HEK293 (cell line): Measurements from ENCODE around the gene CEBPG.
A peak's percentile ranks its signal among the peaks of the same experiment; 100 is the strongest.

ENCODE experiments used
- CTCF ChIA-PET: fragments of 350-600 bp; formaldehyde crosslinking; extraction: SDS; loops from one replicate; lab custom pipeline; 2021; ENCODE audit warnings: antibody characterized with exemption; lab: Yijun Ruan, JAX
- POLR2A ChIA-PET: fragments of 300-600 bp; formaldehyde crosslinking; extraction: SDS; loops from one replicate; lab custom pipeline; 2020; ENCODE audit warnings: antibody characterized with exemption, inconsistent platforms; lab: Yijun Ruan, JAX
- H3K27ac ChIP-seq: fragments of 200-500 bp; sonication (Bioruptor generic); 2 replicates; pipeline ENCODE4 v1.5.1; 2014; ENCODE audit warnings: low read depth, low read length, control low read depth, inconsistent platforms; ENCODE audit errors: extremely low read depth
- H3K36me3 ChIP-seq, 2 experiments: fragments of 200-500 bp in 1 of 2; sonication (Bioruptor generic) in 1 of 2; 1 replicate in 1 of 2; 2 replicates in 1 of 2; pipeline ENCODE4 v1.5.1; 2014 to 2017; ENCODE audit warnings: inconsistent platforms in 2 of 2, low read length in 2 of 2; ENCODE audit not compliant: control insufficient read depth in 2 of 2, insufficient read depth in 1 of 2
- H3K4me1 ChIP-seq: fragments of 200-500 bp; sonication (Bioruptor generic); 2 replicates; pipeline ENCODE4 v1.5.1; 2014; ENCODE audit warnings: mild to moderate bottlenecking, low read length, inconsistent platforms; ENCODE audit not compliant: control insufficient read depth, insufficient read depth
- H3K4me3 ChIP-seq: 2 replicates; pipeline ENCODE4 v1.5.1; 2011; ENCODE audit warnings: low read depth, mild to moderate bottlenecking, control low read depth, low read length, moderate library complexity
- H3K9me3 ChIP-seq: fragments of 200-500 bp; sonication (Bioruptor generic); 2 replicates; pipeline ENCODE4 v1.5.1; 2014; ENCODE audit warnings: low read depth, low read length, inconsistent platforms; ENCODE audit not compliant: control insufficient read depth, insufficient read depth
- FEZF1 ChIP-seq: fragments of 450-650 bp; formaldehyde crosslinking; IDR thresholded peaks from 2 replicates; pipeline ENCODE4 v1.5.1; 2016; ENCODE audit warnings: missing biosample characterization, missing genetic modification characterization
- GLIS1 ChIP-seq: fragments of 450-650 bp; formaldehyde crosslinking; IDR thresholded peaks from 2 replicates; pipeline ENCODE4 v1.5.1; 2016; ENCODE audit warnings: missing biosample characterization, missing genetic modification characterization
- GLIS2 ChIP-seq: fragments of 450-650 bp; formaldehyde crosslinking; IDR thresholded peaks from 2 replicates; pipeline ENCODE4 v1.5.1; 2016; ENCODE audit warnings: missing biosample characterization, missing genetic modification characterization
- IKZF3 ChIP-seq: fragments of 450-650 bp; IDR thresholded peaks from 2 replicates; pipeline ENCODE4 v1.5.0; 2018; ENCODE audit warnings: missing biosample characterization, mild to moderate bottlenecking, missing genetic modification characterization, moderate library complexity
- KLF1 ChIP-seq: fragments of 450-650 bp; formaldehyde crosslinking; IDR thresholded peaks from 2 replicates; pipeline ENCODE4 v1.5.1; 2016; ENCODE audit warnings: missing biosample characterization, missing genetic modification characterization
- KLF10 ChIP-seq: fragments of 450-650 bp; IDR thresholded peaks from 2 replicates; pipeline ENCODE4 v1.5.1; 2018; ENCODE audit warnings: missing biosample characterization, mild to moderate bottlenecking, missing genetic modification characterization
- MZF1 ChIP-seq: fragments of 450-650 bp; formaldehyde crosslinking; IDR thresholded peaks from 2 replicates; pipeline ENCODE4 v1.5.1; 2017; ENCODE audit warnings: missing biosample characterization, missing genetic modification characterization, borderline replicate concordance
- RBAK ChIP-seq: fragments of 450-650 bp; formaldehyde crosslinking; IDR thresholded peaks from 2 replicates; pipeline ENCODE4 v1.5.1; 2016; ENCODE audit warnings: missing biosample characterization, missing genetic modification characterization
- REPIN1 ChIP-seq: fragments of 450-650 bp; formaldehyde crosslinking; IDR thresholded peaks from 2 replicates; pipeline ENCODE4 v1.5.1; 2017; ENCODE audit warnings: missing biosample characterization, missing genetic modification characterization, low read depth
- SCRT2 ChIP-seq: fragments of 450-650 bp; formaldehyde crosslinking; IDR thresholded peaks from 2 replicates; pipeline ENCODE4 v1.5.1; 2016; ENCODE audit warnings: missing biosample characterization, missing genetic modification characterization
- SP2 ChIP-seq: fragments of 450-650 bp; formaldehyde crosslinking; IDR thresholded peaks from 2 replicates; pipeline ENCODE4 v1.5.1; 2016; ENCODE audit warnings: missing biosample characterization, missing genetic modification characterization
- ZBTB26 ChIP-seq: fragments of 450-650 bp; formaldehyde crosslinking; optimal IDR thresholded peaks from 2 replicates; pipeline ENCODE3; 2016; ENCODE audit warnings: missing biosample characterization, mild to moderate bottlenecking, missing genetic modification characterization
- ZBTB49 ChIP-seq: fragments of 450-650 bp; formaldehyde crosslinking; IDR thresholded peaks from 2 replicates; pipeline ENCODE4 v1.5.1; 2016; ENCODE audit warnings: missing biosample characterization, missing genetic modification characterization, low read depth
- ZFHX2 ChIP-seq: fragments of 450-650 bp; formaldehyde crosslinking; conservative IDR thresholded peaks from 2 replicates; pipeline ENCODE4 v1.5.1; 2016; ENCODE audit warnings: missing biosample characterization, missing genetic modification characterization
- ZIC2 ChIP-seq: fragments of 450-650 bp; formaldehyde crosslinking; IDR thresholded peaks from 2 replicates; pipeline ENCODE4 v1.5.1; 2016; ENCODE audit warnings: missing biosample characterization, missing genetic modification characterization
- ZNF132 ChIP-seq: fragments of 450-650 bp; formaldehyde crosslinking; IDR thresholded peaks from 2 replicates; pipeline ENCODE4 v1.5.1; 2017; ENCODE audit warnings: missing biosample characterization, missing genetic modification characterization, borderline replicate concordance
- ZNF16 ChIP-seq: fragments of 450-650 bp; formaldehyde crosslinking; IDR thresholded peaks from 2 replicates; pipeline ENCODE4 v1.5.1; 2016; ENCODE audit warnings: low read depth, missing biosample characterization, missing genetic modification characterization
- ZNF169 ChIP-seq: fragments of 450-650 bp; formaldehyde crosslinking; IDR thresholded peaks from 2 replicates; pipeline ENCODE4 v1.5.1; 2016; ENCODE audit warnings: missing biosample characterization, missing genetic modification characterization
- ZNF221 ChIP-seq: fragments of 450-650 bp; formaldehyde crosslinking; IDR thresholded peaks from 2 replicates; pipeline ENCODE4 v1.5.1; 2017; ENCODE audit warnings: missing biosample characterization, missing genetic modification characterization, borderline replicate concordance
- ZNF473 ChIP-seq: fragments of 450-650 bp; formaldehyde crosslinking; IDR thresholded peaks from 2 replicates; pipeline ENCODE4 v1.5.1; 2017; ENCODE audit warnings: missing biosample characterization, missing genetic modification characterization
- ZNF530 ChIP-seq: fragments of 450-650 bp; formaldehyde crosslinking; IDR thresholded peaks from 2 replicates; pipeline ENCODE4 v1.5.1; 2016; ENCODE audit warnings: low read depth, missing biosample characterization, missing genetic modification characterization
- ZNF629 ChIP-seq: fragments of 450-650 bp; formaldehyde crosslinking; IDR thresholded peaks from 2 replicates; pipeline ENCODE4 v1.5.1; 2017; ENCODE audit warnings: missing biosample characterization, missing genetic modification characterization
- ZNF658 ChIP-seq: fragments of 450-650 bp; formaldehyde crosslinking; IDR thresholded peaks from 2 replicates; pipeline ENCODE4; 2016; ENCODE audit warnings: missing biosample characterization, missing genetic modification characterization
- ZNF670 ChIP-seq: fragments of 450-650 bp; formaldehyde crosslinking; IDR thresholded peaks from 2 replicates; pipeline ENCODE4 v1.5.1; 2016; ENCODE audit warnings: missing biosample characterization, missing genetic modification characterization, low read depth
- ZNF843 ChIP-seq: fragments of 450-650 bp; formaldehyde crosslinking; IDR thresholded peaks from 2 replicates; pipeline ENCODE4 v1.5.1; 2016; ENCODE audit warnings: missing biosample characterization, missing genetic modification characterization

CEBPG gene

GRCh38 chr19:33405254-33405552 lies 31.7 kb downstream of the CEBPG start:
- H3K9me3 ChIP-seq: no peaks in the 10 kb centered on the region
- H3K27ac ChIP-seq: no peak overlapping the region
- no peaks in the 10 kb centered on the region for H3K36me3 ChIP-seq
- H3K4me1 ChIP-seq: no peaks in the 10 kb centered on the region
- no peak for TF ChIP-seq ZNF169
- TF ChIP-seq GLIS1 (tag by site-specific recombination): no peak
- no peak for TF ChIP-seq ZNF16 (tag by site-specific recombination)
- no peak for TF ChIP-seq REPIN1 (tag by site-specific recombination)
- TF ChIP-seq MZF1 (tag by site-specific recombination): no peak
- no peak for TF ChIP-seq ZNF670 (tag by site-specific recombination)
- TF ChIP-seq ZNF221 (tag by site-specific recombination): no peak
- no peak for TF ChIP-seq ZBTB26 (tag by site-specific recombination)
- no peak for TF ChIP-seq KLF10 (tag by site-specific recombination)
- POLR2A ChIA-PET: interaction anchor here (2.3 kb wide), 1 partner anchor 32 kb away, joined by 7 read pairs; the partner anchor contains the start of gene CEBPG
- H3K4me3 ChIP-seq: no peak overlapping the region
- CTCF ChIA-PET: interaction anchor here (0.7 to 8.4 kb wide), 17 partner anchors 8 to 368 kb away, joined by 3 to 292 read pairs (median 7); no protein-coding TSS in a partner anchor

GRCh38 chr19:33405553-33406461 lies 32.3 kb downstream of the CEBPG start:
- peak; percentile 16; the same call in 1 of the 2 replicates for TF ChIP-seq ZFHX2 (tag by site-specific recombination)
- no peak for TF ChIP-seq REPIN1 (tag by site-specific recombination)
- TF ChIP-seq RBAK: no peak
- TF ChIP-seq ZBTB49 (tag by site-specific recombination): no peak
- no peak for TF ChIP-seq FEZF1
- Histone ChIP-seq H3K4me1 (no peaks in the 10 kb centered on the region), H3K4me3 (no peak overlapping the region), H3K36me3 (no peaks in the 10 kb centered on the region), H3K27ac (no peak overlapping the region), H3K9me3 (no peaks in the 10 kb centered on the region)
- POLR2A ChIA-PET: interaction anchor here (1.4 to 2.3 kb wide), 2 partner anchors 32 to 103 kb away, joined by 4 to 7 read pairs; partner anchors contain the start of genes CEBPA and CEBPG
- CTCF ChIA-PET: interaction anchor here (0.6 to 16.3 kb wide), 44 partner anchors 8 to 1273 kb away, joined by 3 to 292 read pairs (median 4); partner anchors contain the start of gene CEBPA

GRCh38 chr19:33406521-33407139 lies 33.1 kb downstream of the CEBPG start:
- ChIA-PET CTCF (interaction anchor here (0.5 to 16.3 kb wide), 60 partner anchors 9 to 1274 kb away, joined by 3 to 292 read pairs (median 4); partner anchors contain the start of gene CEBPA), POLR2A (interaction anchor here (0.5 to 2.3 kb wide), 4 partner anchors 14 to 175 kb away, joined by 3 to 7 read pairs (median 4); partner anchors contain the start of genes CEBPA and CEBPG)
- no peaks in the 10 kb centered on the region for H3K36me3 ChIP-seq
- TF ChIP-seq SP2 (tag by site-specific recombination) (no peak), ZNF473 (tag by site-specific recombination) (0 out of 2 replicates have a peak, but pooled peaks have one; percentile 10), SCRT2 (tag by site-specific recombination) (0 out of 2 replicates have a peak, but pooled peaks have one; percentile 44), IKZF3 (tag by site-specific recombination) (0 out of 2 replicates have a peak, but pooled peaks have one; percentile 8), ZNF132 (no peak), ZNF843 (tag by site-specific recombination) (peak; percentile 71; the same call in 1 of the 2 replicates), ZNF658 (tag by site-specific recombination) (0 out of 2 replicates have a peak, but pooled peaks have one; percentile 10), ZNF629 (tag by site-specific recombination) (peak; percentile 32), ZFHX2 (tag by site-specific recombination) (peak; percentile 56; the same call in 1 of the 2 replicates), KLF1 (tag by site-specific recombination) (peak; percentile 41; the same call in 1 of the 2 replicates), GLIS2 (peak; percentile 67; the same call in 1 of the 2 replicates), ZNF530 (tag by site-specific recombination) (no peak), ZIC2 (peak; percentile 94)

More at GRCh38 chr19:33406521-33407139, 33.1 kb downstream of the CEBPG start:
- H3K9me3 ChIP-seq: no peaks in the 10 kb centered on the region
- no peak overlapping the region for H3K27ac ChIP-seq
- H3K4me1 ChIP-seq: no peaks in the 10 kb centered on the region
- no peak overlapping the region for H3K4me3 ChIP-seq
